ENCODE data around the gene PCBP3.
"Not testable (repeated sequence)": the region's sequence is repeated elsewhere in the genome, so short reads cannot be mapped to it uniquely, and the experiment has no call there.

Gene PCBP3

GRCh38 chr21:45974073-45975019 is 330.8 kb downstream of the PCBP3 start:
- DNase-seq = no peak

GRCh38 chr21:45975020-45975666 is 331.6 kb downstream of the PCBP3 start:
- no peak for DNase-seq

GRCh38 chr21:45975667-45976409 is 332.3 kb downstream of the PCBP3 start:
- DNase-seq = not testable (repeated sequence)

GRCh38 chr21:45976701-45977311 is 333.3 kb downstream of the PCBP3 start:
- DNase-seq = no peak

GRCh38 chr21:45977396-45977795 is 333.9 kb downstream of the PCBP3 start:
- no peak for DNase-seq

GRCh38 chr21:45979141-45979631 is 335.7 kb downstream of the PCBP3 start:
- DNase-seq = no peak

GRCh38 chr21:45979651-45980050 is 336.1 kb downstream of the PCBP3 start:
- DNase-seq = no peak

GRCh38 chr21:45980271-45980670 is 336.7 kb downstream of the PCBP3 start:
- DNase-seq = no peak

GRCh38 chr21:45980697-45981096 is 337.2 kb downstream of the PCBP3 start:
- DNase-seq = no peak

GRCh38 chr21:45981151-45982091 is 337.9 kb downstream of the PCBP3 start, which contains the start of gene COL6A1:
COL6A1 (plus strand) TSS chr21:45981770; CDS start chr21:45981851, 81 bp downstream.
- DNase-seq = peak; percentile 50

GRCh38 chr21:45982092-45982757 is 338.7 kb downstream of the PCBP3 start:
- DNase-seq = no peak

- DNase-seq = no peak
Measured at GRCh38 chr21:45982758-45983648, 339.5 kb downstream of the PCBP3 start.

GRCh38 chr21:45983649-45983965 is 340.1 kb downstream of the PCBP3 start:
- no peak for DNase-seq

GRCh38 chr21:45983981-45984551 is 340.5 kb downstream of the PCBP3 start:
- DNase-seq = no peak

GRCh38 chr21:45984584-45985095 is 341.1 kb downstream of the PCBP3 start:
- DNase-seq = no peak

GRCh38 chr21:45985471-45986315 is 342.2 kb downstream of the PCBP3 start:
- DNase-seq = no peak

- no peak for DNase-seq
Measured at GRCh38 chr21:45986316-45987051, 343.0 kb downstream of the PCBP3 start.

All from T-helper 9 cell (primary cell).